ENCODE data around the gene PAPPA.

Gene PAPPA

GRCh38 chr9:116387934-116388698, 234.5 kb downstream of the PAPPA start:
- no peak for DNase-seq (ENCODE audit: low spot score)

- DNase-seq (ENCODE audit: low spot score), result no peak
These were observed 236.1 kb downstream of the PAPPA start for GRCh38 chr9:116389541-116390302.

DNA sequence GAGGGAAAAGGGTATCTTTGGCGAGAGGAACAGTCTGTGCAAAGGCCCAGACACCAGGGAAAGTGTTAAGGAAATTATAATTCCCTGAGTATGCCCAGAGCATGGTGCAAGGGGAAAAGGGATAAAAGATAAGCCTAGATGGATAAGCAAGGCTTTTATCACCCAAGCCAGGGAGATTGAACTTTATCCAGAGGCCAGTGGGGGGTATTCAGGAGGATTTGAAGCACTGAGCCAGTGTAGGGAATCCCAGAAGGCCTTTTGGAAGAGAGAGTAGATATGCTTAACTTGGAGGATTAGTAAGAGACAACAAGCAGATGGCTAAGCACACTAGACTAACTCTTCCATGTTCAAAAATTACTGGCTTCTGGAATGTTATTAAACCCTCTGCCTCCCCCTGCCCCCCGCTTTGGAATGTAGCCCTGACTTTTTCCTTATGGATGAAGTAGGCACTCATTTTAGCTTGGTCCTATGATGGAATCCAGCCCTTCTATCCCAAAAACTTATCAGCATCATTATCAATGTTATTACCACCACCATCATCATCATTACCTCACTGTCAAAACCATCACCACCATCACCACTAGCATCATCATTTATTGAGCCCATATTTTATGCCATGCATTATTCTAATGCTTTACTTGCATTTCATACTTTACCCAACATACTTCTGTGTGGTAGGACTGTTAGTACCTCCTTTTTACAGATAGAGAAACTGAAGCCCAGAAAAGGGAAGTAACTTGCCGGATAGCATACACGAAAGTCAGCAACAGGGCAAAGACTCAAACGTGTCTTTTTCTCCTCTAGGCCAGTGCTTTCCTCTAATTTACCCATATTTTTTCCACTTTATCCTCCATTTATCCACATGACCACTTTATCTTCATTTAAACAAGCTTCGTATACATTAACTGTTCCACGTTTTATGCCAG, 237.0 kb downstream of the PAPPA start:
- DNase-seq (ENCODE audit: low spot score), result no peak

- no peak for DNase-seq (ENCODE audit: low spot score)
These were observed 237.8 kb downstream of the PAPPA start for GRCh38 chr9:116391306-116391900.

DNA sequence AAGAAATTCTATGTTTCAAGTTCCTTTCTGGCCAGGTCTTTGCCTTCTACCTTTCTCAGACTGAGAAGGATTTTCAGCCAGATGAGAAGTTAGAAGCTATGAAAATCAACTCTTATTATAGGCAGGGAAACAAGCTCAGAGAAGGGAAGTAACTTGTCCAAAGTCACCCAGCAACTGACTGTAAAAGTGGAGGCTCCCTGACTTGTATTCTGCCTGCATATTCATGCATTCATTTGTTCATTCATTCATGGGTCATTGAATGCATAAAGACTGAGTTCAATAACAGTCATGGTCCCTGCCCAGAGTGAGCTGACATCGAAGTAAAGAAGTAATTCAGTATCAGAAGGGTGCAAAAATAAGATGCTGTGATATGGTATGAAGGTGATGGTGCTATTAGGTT, 239.6 kb downstream of the PAPPA start:
- DNase-seq (ENCODE audit: low spot score), result no peak

DNA sequence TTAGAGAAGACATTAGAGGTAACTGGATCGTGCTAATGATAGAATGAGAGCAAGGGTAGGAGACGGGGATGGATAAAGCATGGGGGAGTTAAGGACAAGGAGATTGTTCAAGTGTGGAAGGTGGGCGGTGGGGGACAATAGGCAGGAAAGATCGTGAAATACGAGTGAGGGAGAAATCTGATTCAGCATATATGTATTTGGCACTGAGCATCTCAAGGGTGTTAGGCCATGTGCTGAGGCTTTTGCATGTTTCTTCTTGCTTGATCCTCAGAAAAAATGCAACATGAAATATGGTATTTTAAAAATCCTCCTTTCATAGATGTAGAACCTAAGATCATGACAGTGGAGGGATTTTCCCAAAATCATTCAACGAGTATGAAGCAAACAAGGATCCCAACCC, 240.5 kb downstream of the PAPPA start:
- DNase-seq (ENCODE audit: low spot score), result no peak

DNA sequence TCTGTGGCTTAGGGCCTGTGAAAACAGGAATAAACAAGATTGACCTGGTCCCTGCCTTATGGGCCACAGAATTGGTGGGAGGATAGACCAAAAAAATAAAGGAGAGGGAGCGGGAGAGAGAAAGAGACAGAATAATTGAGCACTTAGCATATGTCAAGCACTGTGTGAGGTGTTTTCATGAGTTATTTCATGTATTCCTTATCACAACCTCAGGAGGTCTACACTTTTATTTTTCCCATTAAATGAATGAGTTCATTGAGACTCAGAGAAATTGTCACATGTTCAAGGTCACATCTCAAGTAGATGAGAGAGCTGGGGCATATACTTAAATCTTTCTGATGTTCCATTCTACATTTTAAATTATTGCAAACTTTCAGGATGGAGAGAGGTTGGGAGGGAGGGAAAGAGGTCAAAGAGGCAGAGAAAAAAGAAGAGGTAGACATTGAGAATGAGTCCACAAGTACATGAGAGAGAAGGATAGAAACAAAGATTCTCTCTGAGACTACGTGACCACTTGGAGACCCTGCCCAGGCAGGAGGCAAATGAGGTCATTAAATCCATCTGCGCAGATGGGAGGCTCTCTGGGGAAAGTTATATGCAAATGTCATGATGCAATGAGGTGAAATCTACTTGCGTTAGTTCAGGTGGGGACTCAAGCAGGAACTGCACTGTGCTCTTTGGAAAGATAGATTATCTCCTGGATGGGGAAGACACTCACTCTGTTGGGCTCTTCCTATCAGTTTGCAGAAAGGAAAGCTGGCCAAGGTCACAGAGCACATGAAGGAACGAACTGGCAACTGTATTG, 241.5 kb downstream of the PAPPA start:
- no peak for DNase-seq (ENCODE audit: low spot score)

DNA sequence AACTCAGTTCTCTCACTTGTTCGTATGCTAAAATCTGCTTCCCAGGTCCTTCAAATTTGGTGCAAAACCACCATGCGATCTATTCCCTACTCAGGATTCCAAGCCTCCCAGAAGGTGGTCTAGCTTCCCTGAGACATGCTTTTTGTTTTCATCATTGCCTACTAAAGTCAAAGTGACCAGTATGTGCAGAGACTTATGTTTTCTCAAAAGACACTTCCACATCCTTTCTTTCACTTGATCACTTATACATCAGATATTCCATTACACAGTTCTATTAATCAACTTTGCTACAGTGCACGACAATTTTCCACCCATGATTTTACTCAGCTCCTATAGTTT, 242.1 kb downstream of the PAPPA start:
- no peak for DNase-seq (ENCODE audit: low spot score)

- DNase-seq (ENCODE audit: low spot score), result no peak
These were observed 249.6 kb downstream of the PAPPA start for GRCh38 chr9:116403171-116403570.

DNA sequence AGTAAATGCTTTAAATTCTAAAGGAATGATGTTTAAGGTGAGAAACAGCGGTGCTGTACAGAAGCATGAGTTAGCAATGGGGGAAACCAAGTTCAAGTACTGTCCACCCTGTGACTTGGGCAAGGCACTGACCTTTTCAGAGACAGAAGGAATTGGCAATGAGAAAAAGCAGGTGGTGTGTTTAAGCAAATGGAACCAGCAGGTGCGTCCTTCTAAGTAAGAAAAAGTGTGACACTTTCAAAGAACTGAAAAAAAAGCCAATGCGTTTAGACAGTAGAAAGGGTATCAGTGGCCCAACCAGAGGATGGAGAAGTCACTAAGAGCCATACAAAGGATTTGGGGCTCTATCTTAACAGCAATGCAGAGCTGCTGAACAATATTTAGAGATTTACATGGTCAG, 250.6 kb downstream of the PAPPA start:
- DNase-seq (ENCODE audit: low spot score), result no peak

DNA sequence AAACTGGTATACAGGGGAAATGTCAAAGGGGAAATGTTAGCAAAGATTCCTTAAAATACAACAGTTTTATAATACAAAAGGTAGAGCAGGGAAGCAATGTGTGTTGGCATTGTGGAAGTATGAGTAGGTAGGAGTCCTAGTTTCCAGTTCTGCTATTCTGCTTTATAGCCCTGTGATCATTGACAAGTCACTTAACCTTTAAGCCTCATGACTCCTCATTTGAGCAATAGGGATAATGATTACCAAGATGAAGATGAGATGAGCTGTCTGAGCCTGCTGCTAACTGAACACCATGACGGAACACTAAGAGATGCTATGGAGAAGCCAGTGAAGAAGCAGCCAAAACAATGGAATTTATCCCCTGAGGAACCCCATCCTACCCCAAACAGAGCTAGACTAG, 251.7 kb downstream of the PAPPA start:
- DNase-seq (ENCODE audit: low spot score), result no peak

GRCh38 chr9:116406469-116406868, 252.9 kb downstream of the PAPPA start:
- DNase-seq (ENCODE audit: low spot score), result no peak

- DNase-seq (ENCODE audit: low spot score), result no peak
These were observed 255.5 kb downstream of the PAPPA start for GRCh38 chr9:116409129-116409528.

- no peak for DNase-seq (ENCODE audit: low spot score)
These were observed 256.0 kb downstream of the PAPPA start for GRCh38 chr9:116409638-116410037.

GRCh38 chr9:116411506-116411905, 257.9 kb downstream of the PAPPA start:
- no peak for DNase-seq (ENCODE audit: low spot score)

DNA sequence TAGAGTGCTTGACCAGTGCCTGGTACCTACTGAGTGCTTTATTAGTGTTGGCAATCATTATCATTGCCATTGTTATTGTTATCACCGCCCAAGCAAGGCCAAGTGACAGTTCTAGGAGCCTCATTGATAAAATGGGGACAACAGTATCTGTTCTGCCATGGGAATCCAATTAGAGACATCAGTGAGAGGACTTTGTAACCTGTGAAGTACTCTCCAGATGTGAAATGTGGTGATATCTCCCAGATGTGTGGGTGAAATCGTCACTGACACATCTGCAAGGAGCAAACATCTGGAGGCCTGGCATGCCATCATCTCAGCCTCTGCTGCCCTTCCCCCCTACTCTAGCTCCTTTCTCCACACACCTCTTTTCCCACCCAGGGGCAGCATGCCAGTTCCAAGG, 260.8 kb downstream of the PAPPA start:
- DNase-seq (ENCODE audit: low spot score), result no peak

- no peak for DNase-seq (ENCODE audit: low spot score)
These were observed 262.8 kb downstream of the PAPPA start for GRCh38 chr9:116416421-116416820.

DNA sequence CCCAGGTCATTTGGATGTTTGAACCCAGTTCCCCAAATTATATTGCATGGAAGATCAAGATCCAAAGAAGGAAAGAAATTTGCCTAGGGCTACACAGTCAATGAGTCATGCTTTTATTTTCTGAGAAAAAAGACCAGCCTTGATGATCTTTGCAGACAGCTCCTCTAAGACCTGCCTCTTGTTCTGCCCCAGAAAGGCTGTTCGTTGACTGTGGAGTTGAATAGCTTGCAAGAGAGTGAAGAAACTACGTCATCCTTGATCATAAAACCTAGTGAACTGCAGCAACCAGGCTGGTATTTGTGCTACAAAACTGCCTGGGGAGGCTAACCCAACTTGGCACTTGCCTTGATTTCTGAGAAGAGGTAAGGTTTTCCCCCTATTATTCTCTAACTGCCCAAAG, 263.9 kb downstream of the PAPPA start:
- DNase-seq (ENCODE audit: low spot score), result no peak

GRCh38 chr9:116419181-116419580, 265.6 kb downstream of the PAPPA start:
- no peak for DNase-seq (ENCODE audit: low spot score)

DNA sequence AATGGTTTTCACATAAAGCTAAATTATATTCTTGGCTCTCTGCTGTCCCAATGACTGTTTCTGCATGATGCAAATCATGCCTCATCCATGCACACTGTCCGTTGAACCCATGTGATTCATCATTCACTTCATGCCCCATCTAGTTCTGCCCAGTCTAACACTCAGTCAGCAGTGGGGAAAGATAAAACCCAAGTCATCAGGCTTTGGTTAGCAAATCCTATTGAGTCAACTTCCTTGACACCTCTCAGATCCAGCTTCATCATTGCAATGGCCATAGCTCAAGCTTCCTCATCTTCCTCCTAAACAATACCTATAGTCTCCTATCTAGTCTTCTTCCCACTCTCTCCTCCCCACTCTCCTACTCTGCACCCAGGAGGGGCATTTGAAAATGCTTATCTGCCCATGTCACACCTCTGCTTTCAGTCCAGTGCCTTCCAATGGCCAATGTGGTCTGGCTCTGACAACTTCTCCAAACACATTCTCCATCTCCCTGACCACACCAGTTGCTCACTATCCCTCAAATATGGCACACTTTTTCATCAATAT, 267.5 kb downstream of the PAPPA start:
- DNase-seq (ENCODE audit: low spot score), result no peak
